ENCODE measurements around the gene TRMT10B. TPM values are rescaled to one million over a fixed set of nuclear protein-coding genes. Genes with fewer than 3 reads are reported as not detected.

TRMT10B gene
- total RNA-seq, 1 donor from 2014 or later: 9.8 TPM

- H3K36me3 Mint-ChIP-seq (ENCODE audit: low read depth): no peaks in the 10 kb centered on the region
- TF ChIP-seq CTCF (conservative IDR thresholded peaks at IDR 0.05): no peak
- DNase-seq (ENCODE audit: low read depth, low spot score): no peak
- no peak overlapping the region for H3K27ac Mint-ChIP-seq (ENCODE audit: unreplicated experiment)
- no peaks in the 10 kb centered on the region for H3K4me1 Mint-ChIP-seq
- peaks cover 31% of the 10 kb centered on the region for H3K27me3 Mint-ChIP-seq (ENCODE audit: low read depth)
- no peaks in the 10 kb centered on the region for H3K9me3 Mint-ChIP-seq
- H3K4me3 Mint-ChIP-seq: no peak overlapping the region
Measured at GRCh38 chr9:37730256-37730655, 23.3 kb upstream of the TRMT10B start.

- no peaks in the 10 kb centered on the region for H3K9me3 Mint-ChIP-seq
- H3K4me1 Mint-ChIP-seq: no peaks in the 10 kb centered on the region
- H3K4me3 Mint-ChIP-seq: no peak overlapping the region
- no peak for DNase-seq (ENCODE audit: low read depth, low spot score)
- peaks cover 31% of the 10 kb centered on the region for H3K27me3 Mint-ChIP-seq (ENCODE audit: low read depth)
- no peak for TF ChIP-seq CTCF (conservative IDR thresholded peaks at IDR 0.05)
- no peak overlapping the region for H3K27ac Mint-ChIP-seq (ENCODE audit: unreplicated experiment)
- H3K36me3 Mint-ChIP-seq (ENCODE audit: low read depth): no peaks in the 10 kb centered on the region
Measured at GRCh38 chr9:37730839-37731238, 22.8 kb upstream of the TRMT10B start.

- no peak for DNase-seq (ENCODE audit: low read depth, low spot score)
- Mint-ChIP-seq H3K4me3 (no peak overlapping the region), H3K4me1 (no peaks in the 10 kb centered on the region), H3K27ac (ENCODE audit: unreplicated experiment) (no peak overlapping the region), H3K9me3 (no peaks in the 10 kb centered on the region), H3K36me3 (ENCODE audit: low read depth) (no peaks in the 10 kb centered on the region), H3K27me3 (ENCODE audit: low read depth) (peaks cover 31% of the 10 kb centered on the region)
- TF ChIP-seq CTCF (conservative IDR thresholded peaks at IDR 0.05): no peak
Measured at GRCh38 chr9:37732086-37732741, 21.4 kb upstream of the TRMT10B start.

DNA sequence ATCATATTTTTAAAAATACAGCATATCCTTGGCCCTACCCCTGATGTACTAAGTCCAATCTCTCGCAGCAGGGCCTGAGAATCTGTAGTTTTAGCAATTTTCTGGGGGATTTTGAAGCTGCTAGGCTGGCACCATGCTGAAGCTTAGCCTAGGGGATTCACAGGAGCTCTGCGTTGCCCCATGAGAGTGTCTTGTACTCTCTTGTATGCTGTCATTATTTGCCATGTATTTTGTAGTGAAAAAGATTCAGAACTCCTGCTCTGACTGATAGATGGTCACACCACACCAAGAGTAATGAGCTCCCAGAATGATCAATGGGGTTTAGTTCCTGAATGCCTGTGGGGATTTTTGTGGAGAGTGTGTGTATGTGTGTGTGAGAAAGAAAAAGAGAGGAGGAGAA is 20.7 kb upstream of the TRMT10B start:
- no peak for TF ChIP-seq CTCF (conservative IDR thresholded peaks at IDR 0.05)
- peaks cover 31% of the 10 kb centered on the region for H3K27me3 Mint-ChIP-seq (ENCODE audit: low read depth)
- H3K4me3 Mint-ChIP-seq: no peak overlapping the region
- no peaks in the 10 kb centered on the region for H3K36me3 Mint-ChIP-seq (ENCODE audit: low read depth)
- H3K9me3 Mint-ChIP-seq: no peaks in the 10 kb centered on the region
- H3K4me1 Mint-ChIP-seq: no peaks in the 10 kb centered on the region
- no peak for DNase-seq (ENCODE audit: low read depth, low spot score)
- H3K27ac Mint-ChIP-seq (ENCODE audit: unreplicated experiment): no peak overlapping the region

DNA sequence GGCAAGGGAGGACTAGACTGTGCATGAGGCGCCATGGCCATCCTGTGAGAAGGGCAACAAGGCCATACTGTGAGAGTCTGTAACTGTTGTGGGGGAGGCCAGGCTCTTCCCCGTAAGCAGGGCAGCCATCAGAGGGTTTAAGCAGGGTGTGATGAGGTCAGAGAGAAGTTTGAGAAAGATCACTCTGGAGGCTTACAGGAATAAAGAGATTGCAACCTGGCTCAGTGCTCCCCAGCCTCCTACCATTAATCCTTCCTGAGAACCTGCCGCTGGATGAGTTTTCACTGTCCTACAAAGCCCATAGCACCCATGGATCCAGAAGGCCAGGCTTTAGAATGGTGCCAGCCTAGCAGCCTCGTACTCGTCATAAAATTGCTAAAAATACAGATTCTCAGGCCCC is 14.4 kb upstream of the TRMT10B start:
- no peak overlapping the region for H3K27ac Mint-ChIP-seq (ENCODE audit: unreplicated experiment)
- no peak overlapping the region for H3K4me3 Mint-ChIP-seq
- H3K9me3 Mint-ChIP-seq: no peaks in the 10 kb centered on the region
- H3K4me1 Mint-ChIP-seq: peaks cover 8% of the 10 kb centered on the region
- H3K36me3 Mint-ChIP-seq (ENCODE audit: low read depth): no peaks in the 10 kb centered on the region
- DNase-seq (ENCODE audit: low read depth, low spot score): no peak
- TF ChIP-seq CTCF (conservative IDR thresholded peaks at IDR 0.05): no peak
- peaks cover 7% of the 10 kb centered on the region for H3K27me3 Mint-ChIP-seq (ENCODE audit: low read depth)

Measured in neural crest cell (in vitro differentiated cells).